ENCODE measurements around the gene SLFNL1. TPM values are rescaled to one million over a fixed set of nuclear protein-coding genes. Genes with fewer than 3 reads are reported as not detected.
A peak's percentile ranks its signal among the peaks of the same experiment; 100 is the strongest.

SLFNL1 gene
- polyA plus RNA-seq: under 1 TPM in 2 of 3 donors, not detected in 1; 0.11 to 0.32 TPM

DNA sequence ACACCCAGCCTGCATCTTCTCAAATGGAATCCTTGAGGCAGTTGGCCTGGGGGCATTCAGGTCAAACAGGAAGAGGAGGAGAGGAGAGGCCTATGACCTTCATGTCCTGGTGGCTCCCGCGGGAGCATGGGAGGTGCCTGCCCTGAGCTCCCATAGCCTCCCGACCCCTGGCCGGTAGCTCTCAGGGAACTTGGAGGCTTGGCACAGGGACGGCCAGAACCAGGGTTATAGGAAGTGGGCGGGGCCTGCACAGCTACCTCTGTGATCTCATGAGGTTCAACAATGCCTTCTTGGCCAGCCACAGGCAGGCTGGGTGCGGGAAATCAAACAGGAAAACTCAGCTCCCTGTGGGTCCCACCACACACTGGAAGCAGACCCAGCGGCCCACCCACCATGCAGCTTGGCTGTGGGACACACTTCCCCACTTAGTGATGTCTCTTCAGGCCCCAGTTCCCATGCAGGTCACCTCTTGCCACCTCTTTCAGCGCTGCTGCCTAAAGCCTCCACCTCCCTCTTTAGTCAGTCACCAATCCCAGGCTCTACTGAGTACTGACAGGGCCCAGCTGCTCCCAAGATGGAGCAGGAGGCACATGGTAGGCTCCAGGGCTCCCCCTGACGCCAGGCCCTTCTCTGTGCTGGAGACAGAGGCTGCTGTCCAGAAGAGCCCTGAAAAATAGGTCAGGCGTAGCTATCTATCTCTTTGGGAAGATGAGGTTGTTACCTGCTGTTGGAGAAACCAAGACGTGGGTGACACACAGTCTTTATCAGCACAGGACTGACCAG lies at the start of gene SLFNL1:
SLFNL1 (minus strand) TSS at position 200 of the 783 bp plus-strand sequence. CDS start 1,065 bp downstream, outside the sequence.
- no peak within 1 kb of the TSS for H3K4me3 Mint-ChIP-seq
- no peaks in the 10 kb centered on the region for H3K36me3 Mint-ChIP-seq
- peaks cover 8 to 9% of the 10 kb centered on the region in 2 donors for H3K4me1 Mint-ChIP-seq

DNA sequence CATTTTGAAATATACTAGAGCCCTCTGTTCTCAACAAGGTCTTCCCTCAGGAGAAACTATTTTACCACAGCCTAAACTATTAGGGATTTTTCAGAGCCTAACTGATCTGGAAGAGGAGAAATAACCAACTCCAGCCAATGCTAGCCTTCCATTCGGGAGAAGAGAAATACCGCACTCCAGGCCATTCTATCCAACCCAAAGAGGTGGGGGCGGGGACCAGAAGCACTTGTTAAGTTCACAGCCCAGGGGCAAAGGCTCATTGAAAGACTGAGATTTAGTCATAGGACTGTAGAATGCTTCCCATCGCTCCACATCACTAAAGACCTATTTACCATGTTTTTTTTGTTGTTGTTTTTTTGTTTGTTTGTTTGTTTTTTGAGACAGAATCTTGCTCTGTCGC lies 35.4 kb upstream of the SLFNL1 start:
- Mint-ChIP-seq H3K27me3 (ENCODE audit: low read depth in 3 of 3) (no peaks in the 10 kb centered on the region), H3K4me3 (no peak overlapping the region), H3K4me1 (no peaks in the 10 kb centered on the region), H3K9me3 (no peaks in the 10 kb centered on the region), H3K27ac (no peak overlapping the region), H3K36me3 (peaks cover 18 to 25% (median 24%) of the 10 kb centered on the region in 3 donors)
- DNase-seq: no peak

More for the DNA sequence above, at the start of gene SLFNL1:
- Mint-ChIP-seq H3K27me3 (ENCODE audit: low read depth in 3 of 3) (peaks cover 0 to 13% (median 11%) of the 10 kb centered on the region in 3 donors), H3K27ac (peak within 1 kb of the TSS in 2 of 6 donors; percentile 8 to 74), H3K9me3 (no peaks in the 10 kb centered on the region)
- no peak for DNase-seq

DNA sequence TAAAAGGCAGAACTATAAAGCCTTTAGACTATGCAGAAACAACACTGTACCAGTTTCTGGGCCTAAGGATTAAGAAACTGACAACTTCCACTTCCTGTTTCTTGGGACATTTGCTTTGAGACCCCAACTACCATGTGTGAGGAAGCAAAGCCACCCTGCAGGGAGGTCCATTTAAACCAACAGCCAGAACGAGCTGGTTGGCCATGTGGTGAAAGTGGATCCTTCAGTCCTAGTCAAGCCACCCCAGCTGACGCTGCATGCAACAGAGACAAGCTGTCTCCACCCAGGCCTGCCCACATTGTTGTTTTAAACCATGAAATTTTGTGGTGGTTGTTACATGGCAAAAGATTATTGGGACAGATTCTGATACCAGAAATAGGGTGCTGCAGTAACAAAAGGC lies 31.8 kb upstream of the SLFNL1 start:
- no peaks in the 10 kb centered on the region for H3K27me3 Mint-ChIP-seq (ENCODE audit: low read depth in 3 of 3)
- no peaks in the 10 kb centered on the region for H3K4me1 Mint-ChIP-seq
- no peak overlapping the region for H3K4me3 Mint-ChIP-seq
- no peak overlapping the region for H3K27ac Mint-ChIP-seq
- H3K36me3 Mint-ChIP-seq: peaks cover 4 to 9% (median 5%) of the 10 kb centered on the region in 3 donors
- no peaks in the 10 kb centered on the region for H3K9me3 Mint-ChIP-seq
- no peak for DNase-seq

DNA sequence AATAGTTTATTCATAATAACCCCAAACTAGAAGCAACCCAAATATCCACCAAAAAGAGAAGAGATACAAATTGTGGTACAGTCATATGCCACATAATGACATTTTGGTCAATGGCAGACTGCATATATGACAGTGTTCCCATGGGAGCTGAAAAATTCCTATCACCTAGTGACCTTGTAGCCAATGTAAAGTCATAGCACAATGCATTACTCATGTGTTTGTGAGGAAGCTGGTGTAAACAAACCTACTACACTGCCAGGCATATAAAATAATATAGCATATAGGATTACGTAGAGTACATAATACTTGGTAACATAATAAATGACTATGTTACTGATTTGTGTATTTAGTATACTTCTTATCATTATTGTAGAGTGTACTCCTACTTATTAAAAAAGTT lies 29.5 kb upstream of the SLFNL1 start:
- peak overlapping the region in 1 of 6 donors; percentile 8 for H3K27ac Mint-ChIP-seq
- DNase-seq: no peak
- H3K27me3 Mint-ChIP-seq (ENCODE audit: low read depth in 3 of 3): no peaks in the 10 kb centered on the region
- peaks cover 4 to 9% (median 7%) of the 10 kb centered on the region in 3 donors for H3K36me3 Mint-ChIP-seq
- no peaks in the 10 kb centered on the region for H3K4me1 Mint-ChIP-seq
- no peaks in the 10 kb centered on the region for H3K9me3 Mint-ChIP-seq
- no peak overlapping the region for H3K4me3 Mint-ChIP-seq

DNA sequence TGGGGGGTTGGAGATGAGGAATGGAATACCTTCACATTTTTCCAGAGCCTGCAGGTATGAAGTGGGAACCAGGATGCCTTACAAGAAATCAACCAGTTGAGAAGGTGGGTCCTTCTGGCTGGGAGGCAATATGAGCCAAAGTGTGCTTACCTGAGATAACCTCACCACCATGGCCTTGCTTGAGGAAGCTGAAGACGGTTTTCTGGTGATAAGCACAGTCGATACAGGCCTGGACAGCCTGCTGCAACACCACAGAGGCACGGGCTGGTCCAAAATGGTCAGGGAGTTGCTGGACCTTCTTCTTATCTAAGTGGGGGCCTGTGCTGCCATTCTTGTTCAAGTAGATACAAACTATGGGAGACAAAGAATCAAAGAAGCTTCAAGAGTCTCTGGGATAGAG lies 27.0 kb upstream of the SLFNL1 start:
- Mint-ChIP-seq H3K4me3 (no peak overlapping the region), H3K9me3 (no peaks in the 10 kb centered on the region), H3K27ac (no peak overlapping the region), H3K4me1 (peaks cover 4 to 6% of the 10 kb centered on the region in 2 donors), H3K36me3 (peaks cover 7 to 13% (median 8%) of the 10 kb centered on the region in 3 donors), H3K27me3 (ENCODE audit: low read depth in 3 of 3) (no peaks in the 10 kb centered on the region)
- DNase-seq: no peak

DNA sequence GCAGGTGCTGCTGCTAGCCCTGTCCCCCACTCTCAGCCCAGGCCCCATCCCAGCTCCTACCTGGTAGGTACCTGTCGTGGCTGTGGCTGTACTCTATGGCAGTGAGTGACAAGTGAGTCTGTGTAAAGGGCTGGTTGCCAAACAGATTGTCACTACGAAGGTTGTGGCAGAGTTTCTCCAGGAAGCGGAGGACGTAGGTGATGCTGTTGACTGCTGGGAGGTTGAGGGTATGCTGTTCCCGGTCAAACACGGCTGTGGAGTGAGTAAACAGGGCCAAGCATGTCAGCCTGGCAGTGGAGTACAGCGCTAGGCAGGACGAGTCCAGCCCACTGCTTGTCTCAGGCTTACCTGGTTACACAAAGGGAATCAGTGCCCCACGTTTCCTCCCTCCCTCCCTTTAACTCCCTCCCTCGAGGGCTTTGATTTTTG lies 24.8 kb upstream of the SLFNL1 start:
- H3K9me3 Mint-ChIP-seq: peaks cover 0 to 1% (median 0%) of the 10 kb centered on the region in 6 donors
- H3K4me3 Mint-ChIP-seq: no peak overlapping the region
- H3K4me1 Mint-ChIP-seq: peaks cover 4 to 6% of the 10 kb centered on the region in 2 donors
- no peak for DNase-seq
- H3K27ac Mint-ChIP-seq: no peak overlapping the region
- no peaks in the 10 kb centered on the region for H3K27me3 Mint-ChIP-seq (ENCODE audit: low read depth in 3 of 3)
- H3K36me3 Mint-ChIP-seq: peaks cover 7 to 13% (median 8%) of the 10 kb centered on the region in 3 donors

DNA sequence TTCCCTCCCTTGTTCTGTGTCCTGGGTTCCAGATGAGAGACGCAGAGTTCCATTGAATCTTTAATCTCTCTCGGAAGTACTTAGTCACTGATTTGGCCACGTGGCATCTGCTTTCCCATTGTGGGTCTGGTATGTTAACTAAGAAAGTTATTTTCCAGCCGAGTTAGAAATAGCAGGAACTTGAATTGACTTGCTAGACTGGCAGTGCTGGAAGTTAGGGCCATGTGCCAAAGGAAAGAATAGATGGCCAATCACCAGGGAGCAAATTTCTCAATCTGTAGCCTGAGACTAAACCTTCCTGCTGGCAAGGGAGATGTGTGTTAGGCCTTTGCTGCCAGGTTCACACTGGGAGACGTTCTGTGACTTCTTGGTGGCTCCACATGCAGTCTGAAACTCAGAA lies 24.2 kb upstream of the SLFNL1 start:
- Mint-ChIP-seq H3K36me3 (peaks cover 7 to 13% (median 8%) of the 10 kb centered on the region in 3 donors), H3K27me3 (ENCODE audit: low read depth in 3 of 3) (no peaks in the 10 kb centered on the region), H3K27ac (no peak overlapping the region), H3K4me3 (no peak overlapping the region), H3K4me1 (peaks cover 4 to 6% of the 10 kb centered on the region in 2 donors), H3K9me3 (peaks cover 0 to 1% (median 0%) of the 10 kb centered on the region in 6 donors)
- no peak for DNase-seq

DNA sequence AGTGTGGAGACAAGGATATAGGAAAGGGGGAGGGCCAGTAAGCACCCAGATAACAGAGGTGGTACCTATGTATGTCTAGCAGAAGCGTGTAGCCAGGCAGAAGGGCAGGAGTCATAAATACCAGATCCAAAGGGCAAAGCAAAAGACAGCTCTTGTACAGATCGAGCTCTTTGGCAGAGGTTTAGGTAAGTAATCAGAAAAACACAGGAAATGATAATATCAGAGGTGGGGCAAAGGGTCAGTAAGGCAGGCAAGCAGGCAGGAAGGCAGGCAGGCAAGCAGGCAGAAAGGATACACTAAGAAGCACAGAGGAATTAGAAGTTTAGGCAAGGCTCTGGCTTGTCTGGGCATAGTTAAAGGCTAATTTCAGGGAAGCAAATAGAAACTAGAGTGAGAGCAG lies 22.7 kb upstream of the SLFNL1 start:
- DNase-seq: no peak
- H3K9me3 Mint-ChIP-seq: peaks cover 0 to 1% (median 0%) of the 10 kb centered on the region in 6 donors
- H3K27ac Mint-ChIP-seq: peak overlapping the region in 2 of 6 donors; percentile 31 to 38
- no peak overlapping the region for H3K4me3 Mint-ChIP-seq
- peaks cover 4 to 6% of the 10 kb centered on the region in 2 donors for H3K4me1 Mint-ChIP-seq
- no peaks in the 10 kb centered on the region for H3K27me3 Mint-ChIP-seq (ENCODE audit: low read depth in 3 of 3)
- peaks cover 7 to 18% (median 12%) of the 10 kb centered on the region in 3 donors for H3K36me3 Mint-ChIP-seq

DNA sequence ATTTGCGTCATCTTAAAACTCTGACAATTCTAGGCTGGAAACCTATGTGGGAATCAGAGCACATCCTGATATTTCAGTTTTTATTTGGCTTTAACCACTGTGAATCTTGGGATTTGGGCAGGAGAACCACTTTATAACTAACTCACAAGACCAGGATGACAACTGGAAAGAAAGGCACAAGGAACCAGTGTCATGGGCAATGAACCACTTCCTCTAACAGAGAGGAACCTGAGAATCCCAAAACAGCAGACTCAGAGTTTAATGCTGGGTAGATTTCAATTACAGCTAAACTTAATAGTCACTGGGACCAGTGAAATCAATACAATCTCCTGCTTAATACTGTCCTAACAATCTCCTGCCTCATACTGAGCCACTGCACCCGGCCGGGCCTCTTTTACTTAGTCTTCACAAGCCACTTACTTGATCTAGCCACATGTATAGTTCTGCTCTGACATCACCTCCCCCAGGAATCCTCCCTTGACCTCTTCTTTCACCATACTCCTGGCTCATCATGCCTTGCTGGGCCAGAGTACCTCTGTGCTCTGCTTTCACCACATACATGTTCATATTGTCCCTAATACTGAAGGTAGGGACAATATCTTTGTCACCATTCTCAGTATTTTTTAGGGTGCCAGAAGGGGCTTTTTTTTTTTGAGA lies 20.2 kb upstream of the SLFNL1 start:
- H3K9me3 Mint-ChIP-seq: peaks cover 0 to 1% (median 0%) of the 10 kb centered on the region in 6 donors
- no peak for DNase-seq
- peak overlapping the region in 1 of 6 donors; percentile 14 for H3K27ac Mint-ChIP-seq
- peaks cover 4 to 6% of the 10 kb centered on the region in 2 donors for H3K4me1 Mint-ChIP-seq
- no peaks in the 10 kb centered on the region for H3K27me3 Mint-ChIP-seq (ENCODE audit: low read depth in 3 of 3)
- no peak overlapping the region for H3K4me3 Mint-ChIP-seq
- H3K36me3 Mint-ChIP-seq: peaks cover 0 to 11% (median 9%) of the 10 kb centered on the region in 3 donors

DNA sequence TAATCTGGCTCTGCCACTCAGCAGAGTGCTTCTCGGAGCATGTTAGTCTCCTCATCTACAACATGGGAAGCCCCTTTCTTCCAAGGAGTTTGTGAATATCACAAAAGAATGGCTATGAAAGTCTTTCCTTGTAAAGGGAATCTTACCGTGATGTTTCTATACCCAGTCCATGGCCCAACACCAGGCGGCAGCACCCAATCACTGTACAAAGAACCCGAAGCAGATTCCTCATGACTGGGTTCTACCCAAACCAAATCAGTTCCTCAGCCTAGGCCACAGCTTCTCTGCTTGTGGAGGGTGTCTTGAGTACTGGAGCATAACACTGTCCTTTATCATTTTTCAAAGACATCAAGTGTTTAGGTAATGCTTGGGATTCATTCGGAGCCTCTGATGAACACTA lies 16.6 kb upstream of the SLFNL1 start:
- H3K4me3 Mint-ChIP-seq: no peak overlapping the region

DNA sequence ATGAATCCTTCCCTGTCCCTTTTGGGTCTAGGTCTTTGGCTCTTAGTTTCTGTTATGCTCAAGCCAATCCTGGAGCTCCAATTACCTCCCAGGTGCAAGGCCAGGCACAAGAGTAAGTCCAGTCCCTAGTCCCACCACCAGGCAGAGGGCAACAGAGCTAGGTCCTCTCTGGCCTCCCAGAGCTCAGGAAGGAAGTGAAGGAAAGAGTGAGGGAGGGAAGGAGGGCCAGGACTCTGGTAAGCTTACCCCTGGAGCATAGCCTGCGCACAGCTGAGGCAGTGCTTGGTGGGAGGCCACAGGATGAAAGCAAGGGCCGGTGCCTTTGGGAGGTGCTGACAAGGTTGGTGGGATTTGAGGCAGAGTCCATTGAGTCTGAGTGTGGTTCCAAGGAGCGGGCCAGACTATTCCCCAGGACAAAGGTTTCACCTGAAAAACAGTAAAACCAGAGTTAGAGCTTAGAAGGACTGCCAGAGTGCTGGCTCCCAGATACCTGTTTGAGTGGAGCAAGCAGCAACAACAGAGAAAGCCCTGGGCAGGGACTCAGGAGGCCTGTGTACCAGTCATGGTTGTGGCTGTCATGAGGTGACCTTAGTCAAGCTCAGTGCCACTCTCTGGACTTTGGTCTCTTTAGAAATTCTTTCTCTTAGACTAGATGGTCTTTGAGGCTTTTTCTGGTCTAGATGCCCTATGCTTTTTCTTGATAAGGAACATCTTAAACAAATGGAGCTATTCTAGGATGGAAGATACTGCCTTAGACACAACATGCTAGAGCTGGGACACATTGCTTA lies 15.8 kb upstream of the SLFNL1 start:
- Mint-ChIP-seq H3K36me3 (peaks cover 5 to 11% (median 11%) of the 10 kb centered on the region in 3 donors), H3K9me3 (no peaks in the 10 kb centered on the region), H3K4me1 (no peaks in the 10 kb centered on the region), H3K27ac (no peak overlapping the region), H3K27me3 (ENCODE audit: low read depth in 3 of 3) (no peaks in the 10 kb centered on the region), H3K4me3 (no peak overlapping the region)
- DNase-seq: no peak

More for the DNA sequence above, 16.6 kb upstream of the SLFNL1 start:
- Mint-ChIP-seq H3K4me1 (no peaks in the 10 kb centered on the region), H3K9me3 (peaks cover 0 to 1% (median 0%) of the 10 kb centered on the region in 6 donors), H3K36me3 (peaks cover 3 to 9% (median 9%) of the 10 kb centered on the region in 3 donors), H3K27ac (no peak overlapping the region), H3K27me3 (ENCODE audit: low read depth in 3 of 3) (no peaks in the 10 kb centered on the region)
- DNase-seq: no peak

DNA sequence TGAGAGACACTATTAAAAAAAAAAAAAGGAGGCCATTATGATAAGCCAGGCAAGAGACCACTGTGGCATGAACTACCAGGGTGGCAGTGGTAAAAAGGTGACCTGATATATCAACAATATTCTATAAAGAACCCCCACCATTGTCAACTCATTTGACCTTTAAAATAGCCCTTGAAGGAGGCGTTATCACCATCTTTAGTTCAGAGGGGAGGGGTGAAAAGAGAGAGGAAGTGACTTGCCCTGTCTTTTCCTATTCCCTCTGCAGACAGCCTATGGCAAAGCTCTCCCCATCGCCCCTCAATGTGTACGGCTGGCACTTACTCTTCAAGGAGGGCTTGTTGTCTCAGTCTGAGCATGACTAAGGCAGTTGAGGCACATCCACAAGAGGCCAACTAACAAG lies 11.7 kb upstream of the SLFNL1 start:
- DNase-seq: no peak
- Mint-ChIP-seq H3K27ac (no peak overlapping the region), H3K27me3 (ENCODE audit: low read depth in 3 of 3) (peaks cover 0 to 2% (median 1%) of the 10 kb centered on the region in 3 donors), H3K4me3 (no peak overlapping the region), H3K36me3 (peaks cover 11 to 20% (median 15%) of the 10 kb centered on the region in 3 donors), H3K9me3 (no peaks in the 10 kb centered on the region), H3K4me1 (no peaks in the 10 kb centered on the region)

DNA sequence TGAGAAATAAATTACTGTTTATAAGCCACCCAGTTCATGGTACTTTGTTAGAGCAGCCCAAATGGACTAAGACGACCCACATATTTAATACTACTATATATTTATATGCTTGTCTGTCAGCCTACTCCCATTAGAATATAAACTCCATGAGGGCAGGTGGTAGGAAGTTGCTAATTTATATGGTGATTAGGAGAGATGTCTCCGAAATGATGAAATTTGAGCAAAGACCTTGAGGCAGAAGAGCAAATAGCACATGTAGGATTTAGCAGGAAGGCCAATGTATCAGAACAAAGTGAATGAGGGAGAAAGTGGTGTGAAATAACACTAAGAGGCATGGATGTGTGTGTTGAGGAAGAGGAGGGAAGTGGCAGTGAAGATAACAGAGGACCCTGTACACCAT lies 10.6 kb upstream of the SLFNL1 start:
- Mint-ChIP-seq H3K4me3 (no peak overlapping the region), H3K27me3 (ENCODE audit: low read depth in 3 of 3) (peaks cover 0 to 2% (median 1%) of the 10 kb centered on the region in 3 donors), H3K9me3 (no peaks in the 10 kb centered on the region), H3K27ac (no peak overlapping the region), H3K36me3 (peaks cover 11 to 20% (median 15%) of the 10 kb centered on the region in 3 donors), H3K4me1 (no peaks in the 10 kb centered on the region)
- no peak for DNase-seq
